K562 (cell line): Measurements from ENCODE around the gene ARHGDIA. TPM values are rescaled to one million over a fixed set of nuclear protein-coding genes. Genes with fewer than 3 reads are reported as not detected.
A peak's percentile ranks its signal among the peaks of the same experiment; 100 is the strongest.

Experiments
- ARHGAP35 ChIP-seq: fragments of 450-650 bp; IDR thresholded peaks from 2 replicates; pipeline ENCODE4 v1.6.1; 2018; ENCODE audit not compliant: partially characterized antibody
- BRF2 ChIP-seq: IDR thresholded peaks from 3 replicates; pipeline ENCODE4 v1.6.1; 2011; ENCODE audit warnings: borderline replicate concordance, mild to moderate bottlenecking; ENCODE audit not compliant: insufficient read length, insufficient read depth
- CBFB ChIP-seq: sonication (generic); formaldehyde crosslinking; IDR thresholded peaks from 2 replicates; pipeline ENCODE4 v1.4.0; 2020; ENCODE audit warnings: mild to moderate bottlenecking, missing genetic modification reagents
- GABPB1 ChIP-seq: sonication (generic); formaldehyde crosslinking; IDR thresholded peaks from 2 replicates; pipeline ENCODE4 v1.8.0; 2022; ENCODE audit warnings: mild to moderate bottlenecking, missing genetic modification reagents
- SRSF7 ChIP-seq: fragments of 200-400 bp; formaldehyde crosslinking; optimal IDR thresholded peaks from 2 replicates; pipeline ENCODE3; 2017; ENCODE audit warnings: mild to moderate bottlenecking, low read depth, low read length
- ZNF263 ChIP-seq: sonication (generic); formaldehyde crosslinking; IDR thresholded peaks from 2 replicates; pipeline ENCODE4 v1.8.0; 2022; ENCODE audit warnings: mild to moderate bottlenecking, missing genetic modification reagents, borderline replicate concordance
- polyA plus RNA-seq, 8 experiments: library from polyadenylated mRNA; depleted of rRNA in 4 of 8; stranded (reverse) in 5 of 8; unstranded in 3 of 8; fragments of >200 nt; fragmentation: Nextera tagmentation in 2 of 8; fragmentation: Illumina TruSeq in 1 of 8; extraction: Ambion mirVana in 2 of 8; extraction: Trizol in 1 of 8; gene quantifications; 2 replicates each; pipeline versions ENCODE4 v1.2.1 to v1.2.3, GENCODE V29; 2011 to 2014; ENCODE audit warnings: inconsistent platforms in 1 of 8, missing spikeins in 1 of 8
- total RNA-seq, 7 experiments: library from RNA; depleted of rRNA in 6 of 7; stranded (reverse); fragments of >200 nt in 6 of 7; fragmentation: Illumina TruSeq in 2 of 7; extraction: Trizol in 2 of 7; gene quantifications; 2 replicates each; pipeline versions ENCODE4 v1.2.1 to v1.2.3, GENCODE V29; 2011 to 2021; ENCODE audit warnings: low replicate concordance in 1 of 7
- TF ChIP-seq, protein P1 (sequence below): fragments of 450-650 bp; IDR thresholded peaks from 2 replicates; pipeline ENCODE4 v1.6.1; 2016; ENCODE audit warnings: mild to moderate bottlenecking, moderate library complexity
- TF ChIP-seq, protein P2 (sequence below): sonication (generic); formaldehyde crosslinking; IDR thresholded peaks from 2 replicates; pipeline ENCODE4 v1.9.0; 2022; ENCODE audit warnings: mild to moderate bottlenecking, missing genetic modification reagents
- TF ChIP-seq, protein P3 (sequence below): fragments of 450-650 bp; IDR thresholded peaks from 2 replicates; pipeline ENCODE4 v1.6.1; 2017; ENCODE audit warnings: antibody characterized with exemption, mild to moderate bottlenecking

Gene ARHGDIA
- total and polyA plus RNA-seq, 9 of the 15 experiments (the other 6 are each of a cell fraction or from before 2014, with no cell fraction given): 9.6 to 340 (median 97.6) TPM

GRCh38 chr17:81831957-81832607 lies 39.1 kb downstream of the ARHGDIA start (continued):
- TF ChIP-seq, protein P1, sequence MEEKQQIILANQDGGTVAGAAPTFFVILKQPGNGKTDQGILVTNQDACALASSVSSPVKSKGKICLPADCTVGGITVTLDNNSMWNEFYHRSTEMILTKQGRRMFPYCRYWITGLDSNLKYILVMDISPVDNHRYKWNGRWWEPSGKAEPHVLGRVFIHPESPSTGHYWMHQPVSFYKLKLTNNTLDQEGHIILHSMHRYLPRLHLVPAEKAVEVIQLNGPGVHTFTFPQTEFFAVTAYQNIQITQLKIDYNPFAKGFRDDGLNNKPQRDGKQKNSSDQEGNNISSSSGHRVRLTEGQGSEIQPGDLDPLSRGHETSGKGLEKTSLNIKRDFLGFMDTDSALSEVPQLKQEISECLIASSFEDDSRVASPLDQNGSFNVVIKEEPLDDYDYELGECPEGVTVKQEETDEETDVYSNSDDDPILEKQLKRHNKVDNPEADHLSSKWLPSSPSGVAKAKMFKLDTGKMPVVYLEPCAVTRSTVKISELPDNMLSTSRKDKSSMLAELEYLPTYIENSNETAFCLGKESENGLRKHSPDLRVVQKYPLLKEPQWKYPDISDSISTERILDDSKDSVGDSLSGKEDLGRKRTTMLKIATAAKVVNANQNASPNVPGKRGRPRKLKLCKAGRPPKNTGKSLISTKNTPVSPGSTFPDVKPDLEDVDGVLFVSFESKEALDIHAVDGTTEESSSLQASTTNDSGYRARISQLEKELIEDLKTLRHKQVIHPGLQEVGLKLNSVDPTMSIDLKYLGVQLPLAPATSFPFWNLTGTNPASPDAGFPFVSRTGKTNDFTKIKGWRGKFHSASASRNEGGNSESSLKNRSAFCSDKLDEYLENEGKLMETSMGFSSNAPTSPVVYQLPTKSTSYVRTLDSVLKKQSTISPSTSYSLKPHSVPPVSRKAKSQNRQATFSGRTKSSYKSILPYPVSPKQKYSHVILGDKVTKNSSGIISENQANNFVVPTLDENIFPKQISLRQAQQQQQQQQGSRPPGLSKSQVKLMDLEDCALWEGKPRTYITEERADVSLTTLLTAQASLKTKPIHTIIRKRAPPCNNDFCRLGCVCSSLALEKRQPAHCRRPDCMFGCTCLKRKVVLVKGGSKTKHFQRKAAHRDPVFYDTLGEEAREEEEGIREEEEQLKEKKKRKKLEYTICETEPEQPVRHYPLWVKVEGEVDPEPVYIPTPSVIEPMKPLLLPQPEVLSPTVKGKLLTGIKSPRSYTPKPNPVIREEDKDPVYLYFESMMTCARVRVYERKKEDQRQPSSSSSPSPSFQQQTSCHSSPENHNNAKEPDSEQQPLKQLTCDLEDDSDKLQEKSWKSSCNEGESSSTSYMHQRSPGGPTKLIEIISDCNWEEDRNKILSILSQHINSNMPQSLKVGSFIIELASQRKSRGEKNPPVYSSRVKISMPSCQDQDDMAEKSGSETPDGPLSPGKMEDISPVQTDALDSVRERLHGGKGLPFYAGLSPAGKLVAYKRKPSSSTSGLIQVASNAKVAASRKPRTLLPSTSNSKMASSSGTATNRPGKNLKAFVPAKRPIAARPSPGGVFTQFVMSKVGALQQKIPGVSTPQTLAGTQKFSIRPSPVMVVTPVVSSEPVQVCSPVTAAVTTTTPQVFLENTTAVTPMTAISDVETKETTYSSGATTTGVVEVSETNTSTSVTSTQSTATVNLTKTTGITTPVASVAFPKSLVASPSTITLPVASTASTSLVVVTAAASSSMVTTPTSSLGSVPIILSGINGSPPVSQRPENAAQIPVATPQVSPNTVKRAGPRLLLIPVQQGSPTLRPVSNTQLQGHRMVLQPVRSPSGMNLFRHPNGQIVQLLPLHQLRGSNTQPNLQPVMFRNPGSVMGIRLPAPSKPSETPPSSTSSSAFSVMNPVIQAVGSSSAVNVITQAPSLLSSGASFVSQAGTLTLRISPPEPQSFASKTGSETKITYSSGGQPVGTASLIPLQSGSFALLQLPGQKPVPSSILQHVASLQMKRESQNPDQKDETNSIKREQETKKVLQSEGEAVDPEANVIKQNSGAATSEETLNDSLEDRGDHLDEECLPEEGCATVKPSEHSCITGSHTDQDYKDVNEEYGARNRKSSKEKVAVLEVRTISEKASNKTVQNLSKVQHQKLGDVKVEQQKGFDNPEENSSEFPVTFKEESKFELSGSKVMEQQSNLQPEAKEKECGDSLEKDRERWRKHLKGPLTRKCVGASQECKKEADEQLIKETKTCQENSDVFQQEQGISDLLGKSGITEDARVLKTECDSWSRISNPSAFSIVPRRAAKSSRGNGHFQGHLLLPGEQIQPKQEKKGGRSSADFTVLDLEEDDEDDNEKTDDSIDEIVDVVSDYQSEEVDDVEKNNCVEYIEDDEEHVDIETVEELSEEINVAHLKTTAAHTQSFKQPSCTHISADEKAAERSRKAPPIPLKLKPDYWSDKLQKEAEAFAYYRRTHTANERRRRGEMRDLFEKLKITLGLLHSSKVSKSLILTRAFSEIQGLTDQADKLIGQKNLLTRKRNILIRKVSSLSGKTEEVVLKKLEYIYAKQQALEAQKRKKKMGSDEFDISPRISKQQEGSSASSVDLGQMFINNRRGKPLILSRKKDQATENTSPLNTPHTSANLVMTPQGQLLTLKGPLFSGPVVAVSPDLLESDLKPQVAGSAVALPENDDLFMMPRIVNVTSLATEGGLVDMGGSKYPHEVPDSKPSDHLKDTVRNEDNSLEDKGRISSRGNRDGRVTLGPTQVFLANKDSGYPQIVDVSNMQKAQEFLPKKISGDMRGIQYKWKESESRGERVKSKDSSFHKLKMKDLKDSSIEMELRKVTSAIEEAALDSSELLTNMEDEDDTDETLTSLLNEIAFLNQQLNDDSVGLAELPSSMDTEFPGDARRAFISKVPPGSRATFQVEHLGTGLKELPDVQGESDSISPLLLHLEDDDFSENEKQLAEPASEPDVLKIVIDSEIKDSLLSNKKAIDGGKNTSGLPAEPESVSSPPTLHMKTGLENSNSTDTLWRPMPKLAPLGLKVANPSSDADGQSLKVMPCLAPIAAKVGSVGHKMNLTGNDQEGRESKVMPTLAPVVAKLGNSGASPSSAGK: peak; percentile 89
- no peak for TF ChIP-seq CBFB
- TF ChIP-seq, protein P2, sequence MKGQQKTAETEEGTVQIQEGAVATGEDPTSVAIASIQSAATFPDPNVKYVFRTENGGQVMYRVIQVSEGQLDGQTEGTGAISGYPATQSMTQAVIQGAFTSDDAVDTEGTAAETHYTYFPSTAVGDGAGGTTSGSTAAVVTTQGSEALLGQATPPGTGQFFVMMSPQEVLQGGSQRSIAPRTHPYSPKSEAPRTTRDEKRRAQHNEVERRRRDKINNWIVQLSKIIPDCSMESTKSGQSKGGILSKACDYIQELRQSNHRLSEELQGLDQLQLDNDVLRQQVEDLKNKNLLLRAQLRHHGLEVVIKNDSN: 0 out of 2 replicates have a peak, but pooled peaks have one; percentile 3
- peak; percentile 4; the same call in 1 of the 2 replicates for TF ChIP-seq ZNF263 (CRISPR knock-in tag)
- TF ChIP-seq, protein P3, sequence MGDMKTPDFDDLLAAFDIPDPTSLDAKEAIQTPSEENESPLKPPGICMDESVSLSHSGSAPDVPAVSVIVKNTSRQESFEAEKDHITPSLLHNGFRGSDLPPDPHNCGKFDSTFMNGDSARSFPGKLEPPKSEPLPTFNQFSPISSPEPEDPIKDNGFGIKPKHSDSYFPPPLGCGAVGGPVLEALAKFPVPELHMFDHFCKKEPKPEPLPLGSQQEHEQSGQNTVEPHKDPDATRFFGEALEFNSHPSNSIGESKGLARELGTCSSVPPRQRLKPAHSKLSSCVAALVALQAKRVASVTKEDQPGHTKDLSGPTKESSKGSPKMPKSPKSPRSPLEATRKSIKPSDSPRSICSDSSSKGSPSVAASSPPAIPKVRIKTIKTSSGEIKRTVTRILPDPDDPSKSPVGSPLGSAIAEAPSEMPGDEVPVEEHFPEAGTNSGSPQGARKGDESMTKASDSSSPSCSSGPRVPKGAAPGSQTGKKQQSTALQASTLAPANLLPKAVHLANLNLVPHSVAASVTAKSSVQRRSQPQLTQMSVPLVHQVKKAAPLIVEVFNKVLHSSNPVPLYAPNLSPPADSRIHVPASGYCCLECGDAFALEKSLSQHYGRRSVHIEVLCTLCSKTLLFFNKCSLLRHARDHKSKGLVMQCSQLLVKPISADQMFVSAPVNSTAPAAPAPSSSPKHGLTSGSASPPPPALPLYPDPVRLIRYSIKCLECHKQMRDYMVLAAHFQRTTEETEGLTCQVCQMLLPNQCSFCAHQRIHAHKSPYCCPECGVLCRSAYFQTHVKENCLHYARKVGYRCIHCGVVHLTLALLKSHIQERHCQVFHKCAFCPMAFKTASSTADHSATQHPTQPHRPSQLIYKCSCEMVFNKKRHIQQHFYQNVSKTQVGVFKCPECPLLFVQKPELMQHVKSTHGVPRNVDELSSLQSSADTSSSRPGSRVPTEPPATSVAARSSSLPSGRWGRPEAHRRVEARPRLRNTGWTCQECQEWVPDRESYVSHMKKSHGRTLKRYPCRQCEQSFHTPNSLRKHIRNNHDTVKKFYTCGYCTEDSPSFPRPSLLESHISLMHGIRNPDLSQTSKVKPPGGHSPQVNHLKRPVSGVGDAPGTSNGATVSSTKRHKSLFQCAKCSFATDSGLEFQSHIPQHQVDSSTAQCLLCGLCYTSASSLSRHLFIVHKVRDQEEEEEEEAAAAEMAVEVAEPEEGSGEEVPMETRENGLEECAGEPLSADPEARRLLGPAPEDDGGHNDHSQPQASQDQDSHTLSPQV: peak; percentile 87
- TF ChIP-seq SRSF7: no peak
- TF ChIP-seq ARHGAP35: peak; percentile 47
- no peak for TF ChIP-seq BRF2
- no peak for TF ChIP-seq GABPB1 (CRISPR knock-in tag)
